Stimulated activated CD4-positive, alpha-beta T cell treated with anti-CD3 and anti-CD28 coated beads, TNF-alpha, amount 100 ng/mL, for 24 hours (primary cell): ENCODE measurements around the gene LCN10.

Source experiments
- DNase-seq, 3 experiments: peaks; one replicate each; pipeline ENCODE4 v3.0.0-alpha.2; 2020; ENCODE audit warnings: low read depth in 3 of 3

LCN10 gene

DNA sequence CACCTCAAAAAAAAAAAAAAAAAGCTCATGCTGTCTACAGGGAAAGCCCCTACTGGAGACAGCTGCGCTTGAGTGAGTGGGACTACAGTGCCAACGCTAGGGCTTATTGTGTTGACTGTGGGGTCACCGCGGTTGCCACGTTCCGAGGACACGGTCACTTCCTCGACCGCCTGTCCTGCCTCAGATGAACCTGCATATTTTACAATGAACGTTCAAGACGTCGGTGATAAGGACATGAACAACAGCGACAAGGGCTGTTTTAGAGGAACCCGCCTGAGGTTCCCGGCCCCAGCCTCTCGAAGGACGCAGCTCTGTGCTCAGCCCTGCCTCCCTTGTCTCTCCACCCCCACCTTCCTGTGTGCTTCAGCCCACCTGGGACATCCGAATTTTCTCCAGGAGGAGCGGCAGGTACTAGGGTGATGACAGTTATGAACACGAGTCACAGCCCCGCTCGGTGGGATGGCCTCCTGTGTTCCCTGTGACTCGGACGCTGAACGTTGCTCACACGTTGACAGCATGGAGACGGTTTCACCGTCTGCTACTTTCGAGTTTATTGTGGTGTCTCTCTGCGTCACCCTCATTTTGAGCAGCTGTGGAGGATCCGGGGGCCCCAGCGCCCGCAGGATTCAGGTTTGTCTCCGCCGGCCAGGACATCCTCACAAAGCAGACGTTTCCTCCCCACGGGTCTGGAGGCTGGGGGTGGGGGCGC is 41.6 kb downstream of the LCN10 start:
- peak; percentile 58 to 75 (median 60) for DNase-seq

DNA sequence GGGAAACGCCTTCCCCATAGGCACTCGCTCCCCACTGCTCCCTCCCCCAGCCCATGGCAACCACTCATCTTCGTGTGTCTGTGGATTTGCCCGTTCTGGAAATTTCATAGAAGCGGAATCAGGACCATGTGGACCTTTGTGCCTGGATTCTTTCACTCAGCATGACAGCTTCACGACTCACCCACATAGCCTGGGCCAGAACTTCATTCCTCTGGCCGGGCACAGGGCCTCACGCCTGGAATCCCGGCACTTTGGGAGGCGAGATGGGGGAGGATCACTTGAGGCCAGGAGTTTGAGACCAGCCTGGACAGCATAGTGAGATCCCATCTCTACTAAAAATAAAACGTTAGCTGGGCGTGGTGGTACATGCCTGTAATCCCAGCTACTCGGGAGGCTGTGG is 42.4 kb downstream of the LCN10 start:
- DNase-seq: no peak

DNA sequence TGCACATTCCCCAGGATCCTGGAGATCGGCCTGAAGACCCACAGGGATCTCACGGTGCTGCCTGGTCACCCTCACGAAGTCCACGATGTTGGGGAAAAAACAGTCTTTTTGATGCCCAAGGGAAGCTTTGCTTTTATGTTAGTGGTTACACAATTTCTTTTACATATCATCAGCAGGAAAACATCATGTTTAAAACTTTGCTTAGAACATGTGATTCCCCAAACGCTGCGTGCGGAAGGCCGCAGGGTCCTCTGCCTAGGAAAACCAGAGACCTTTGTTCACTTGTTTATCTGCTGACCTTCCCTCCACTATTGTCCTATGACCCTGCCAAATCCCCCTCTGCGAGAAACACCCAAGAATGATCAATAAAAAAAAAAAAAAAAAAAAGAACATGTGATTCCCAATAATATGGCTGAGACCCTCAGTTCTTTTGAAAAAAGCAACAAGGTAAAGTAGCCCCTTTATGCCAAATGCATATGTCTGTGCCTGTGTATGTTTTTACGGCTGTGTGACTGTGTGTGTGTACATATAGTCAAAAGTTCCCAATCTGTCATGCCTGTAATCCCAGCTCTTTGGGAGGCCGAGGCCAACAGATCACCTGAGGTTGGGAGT is 44.0 kb downstream of the LCN10 start:
- no peak for DNase-seq

DNA sequence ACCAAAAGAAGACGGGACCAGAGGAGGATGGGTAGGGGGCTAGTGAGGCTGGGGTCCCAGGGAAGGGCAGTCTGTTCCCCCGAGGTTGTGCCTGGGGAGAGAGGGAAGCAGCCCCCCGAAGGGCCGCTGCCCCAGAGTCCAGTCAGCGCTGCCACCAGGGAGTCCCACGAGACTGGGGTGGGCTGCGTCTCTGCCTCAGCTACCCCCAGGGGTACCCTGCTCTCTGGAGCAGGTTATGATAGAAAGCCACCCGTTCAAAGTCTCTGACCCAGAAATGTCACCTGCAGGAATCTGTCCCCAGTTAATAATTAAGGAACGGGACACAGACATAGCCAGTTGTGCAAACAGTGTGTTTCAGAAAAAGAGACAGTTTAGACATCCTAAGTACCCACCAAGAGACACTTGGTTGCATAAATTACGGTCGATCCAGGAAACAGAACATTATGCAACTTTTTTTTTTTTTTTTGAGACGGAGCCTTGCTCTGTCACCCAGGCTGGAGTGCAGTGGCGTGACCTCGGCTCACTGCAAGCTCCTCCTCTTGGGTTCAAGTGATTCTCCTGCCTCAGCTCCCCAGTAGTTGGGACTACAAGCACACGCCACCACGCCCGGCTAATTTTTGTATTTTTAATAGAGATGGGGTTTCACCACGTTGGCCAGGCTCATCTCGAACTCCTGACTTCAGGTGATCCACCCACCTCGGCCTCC is 44.8 kb downstream of the LCN10 start:
- DNase-seq: no peak

DNA sequence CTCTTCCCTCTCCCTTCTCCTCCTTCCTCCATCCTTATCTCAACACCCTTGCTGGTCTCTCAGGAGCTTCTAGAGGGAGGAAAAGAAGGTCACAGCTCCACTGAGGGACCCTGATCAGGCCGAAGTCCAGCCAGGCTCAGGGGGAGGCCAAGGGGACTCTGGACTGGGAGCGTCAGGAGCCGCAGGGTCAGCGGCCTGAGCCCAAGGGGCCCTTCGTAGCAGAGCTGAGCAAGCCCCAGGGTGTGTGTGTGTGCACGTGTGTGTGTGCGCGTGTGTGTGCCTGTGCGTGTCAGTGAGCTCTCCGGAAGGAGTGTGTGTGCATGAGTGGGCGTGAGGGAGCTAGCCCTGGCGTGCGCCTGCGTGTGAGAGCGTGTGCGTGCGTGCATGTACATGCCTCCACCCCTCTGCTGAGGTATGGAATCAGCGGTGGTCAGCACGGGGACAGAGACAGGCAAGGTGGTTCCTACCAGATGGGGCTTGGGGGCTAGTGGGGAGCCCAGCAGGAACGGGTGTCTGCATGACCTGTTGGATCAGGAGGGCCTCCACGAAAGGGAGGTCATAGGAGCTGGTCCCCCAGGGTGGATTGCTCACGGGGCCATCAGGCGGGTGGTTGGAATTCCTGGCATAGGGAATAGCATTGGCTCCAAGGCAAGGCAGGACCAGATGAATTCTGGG is 45.5 kb downstream of the LCN10 start:
- DNase-seq: no peak

DNA sequence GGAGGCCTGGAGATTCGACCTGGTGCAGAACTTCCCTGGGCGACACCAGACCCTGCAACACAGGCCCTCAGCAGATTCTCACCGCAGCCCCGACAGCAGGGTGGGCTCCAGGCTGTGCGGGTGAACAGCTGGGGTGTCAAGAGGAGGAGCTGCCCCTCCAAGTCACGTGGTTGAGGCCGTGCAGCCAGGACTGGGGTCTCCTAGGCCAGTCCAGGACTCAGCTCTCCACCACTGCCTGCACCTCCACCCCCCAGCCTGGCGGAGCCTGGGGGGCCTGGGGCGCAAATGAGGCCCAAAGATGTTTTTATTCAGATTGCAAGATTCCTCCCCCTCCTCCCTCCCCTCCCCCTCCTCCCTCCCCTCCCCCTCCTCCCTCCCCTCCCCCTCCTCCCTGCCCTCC is 46.2 kb downstream of the LCN10 start:
- DNase-seq: no peak

DNA sequence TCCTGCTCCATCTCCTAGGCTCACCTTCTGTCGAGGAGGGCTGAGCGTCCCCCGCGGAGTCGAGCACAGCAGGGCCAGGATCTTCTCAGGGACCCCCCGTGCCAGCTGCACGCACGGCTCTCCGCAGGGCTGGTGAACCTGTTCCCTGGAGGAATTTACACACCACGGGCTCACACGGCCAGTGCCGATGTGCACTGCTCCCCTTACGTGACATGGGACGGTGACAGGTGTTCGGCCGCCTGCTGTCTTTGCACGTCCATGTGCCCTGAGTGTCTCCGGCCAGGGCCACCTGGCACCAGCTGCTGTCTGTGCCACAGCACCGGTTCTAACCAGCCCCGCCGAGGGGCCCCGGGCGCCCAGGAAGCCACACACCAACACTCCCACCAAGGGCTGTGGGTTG is 46.8 kb downstream of the LCN10 start:
- no peak for DNase-seq

DNA sequence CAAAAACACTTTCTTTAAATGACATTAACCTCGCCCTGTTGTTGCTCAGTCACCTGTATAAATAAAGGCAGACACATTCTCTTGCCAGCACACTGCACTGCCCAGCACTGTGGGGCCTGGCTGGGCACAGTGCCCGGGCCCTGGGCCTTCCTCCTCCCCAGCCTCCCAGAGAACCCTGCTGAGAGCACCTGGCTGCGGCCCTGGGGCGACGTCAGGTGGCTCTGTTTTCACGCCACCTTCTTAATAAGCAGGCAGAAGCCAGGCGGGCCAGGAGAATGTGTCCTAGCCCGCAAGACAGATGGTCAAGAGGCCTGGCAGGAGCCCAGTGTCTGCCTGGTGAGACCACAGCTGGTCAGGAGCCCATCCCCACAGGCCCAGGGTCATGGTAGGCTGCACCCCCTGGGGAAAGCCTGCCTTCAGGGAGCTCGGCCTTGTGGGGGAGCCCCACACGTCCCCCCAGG is 47.3 kb downstream of the LCN10 start:
- DNase-seq: no peak

DNA sequence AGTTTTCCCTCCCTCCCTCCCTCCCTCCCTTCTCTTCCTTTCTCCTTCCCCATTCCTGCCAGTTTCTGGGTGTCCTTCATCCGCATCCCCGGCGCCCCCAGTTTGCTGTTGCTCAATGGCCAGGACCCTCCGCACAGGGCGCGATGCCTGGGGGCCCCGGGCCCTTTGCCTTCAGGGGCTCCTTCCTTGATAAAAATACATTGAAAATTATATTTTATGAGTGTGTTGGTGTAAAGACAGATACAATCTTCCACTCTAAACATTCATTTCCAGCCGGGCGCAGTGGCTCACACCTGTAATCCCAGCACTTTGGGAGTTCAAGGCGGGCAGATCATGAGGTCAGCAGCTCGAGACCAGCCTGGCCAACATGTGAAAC is 47.9 kb downstream of the LCN10 start:
- no peak for DNase-seq

DNA sequence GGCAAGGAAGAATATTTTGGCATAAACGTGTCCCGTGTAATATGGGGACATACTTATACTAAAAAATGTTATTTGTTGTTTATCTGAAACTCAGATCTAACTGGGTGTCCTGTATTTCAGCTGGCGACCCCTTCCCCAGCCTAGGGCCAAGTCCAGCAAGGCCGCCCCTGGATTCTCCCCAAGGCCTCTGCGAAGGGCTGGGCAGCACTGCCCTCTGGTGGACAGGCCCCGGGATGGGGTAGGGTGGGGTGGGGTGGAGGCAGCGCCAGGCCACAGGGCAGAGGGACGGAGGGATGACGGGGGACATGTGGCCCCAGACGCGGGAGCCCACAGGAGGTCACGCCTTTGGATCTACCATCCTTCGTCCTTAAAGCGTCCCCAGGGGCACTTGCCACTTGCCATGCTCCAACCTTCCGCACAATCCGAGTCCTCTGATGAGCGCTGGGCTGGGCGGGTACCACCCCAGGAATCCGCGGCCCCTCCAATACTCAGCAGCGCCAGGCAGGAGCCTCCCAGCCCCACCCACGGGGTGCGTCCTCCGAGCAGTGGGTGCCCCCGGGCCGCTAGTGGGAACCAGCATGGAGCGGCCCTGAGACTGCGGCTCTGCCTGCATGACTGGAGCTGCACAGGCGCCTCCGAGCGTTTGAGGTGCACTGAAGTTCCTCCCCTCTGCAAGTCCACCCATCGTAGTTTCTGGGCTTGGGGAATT is 48.4 kb downstream of the LCN10 start:
- DNase-seq: peak in 1 of 3 experiments; percentile 35

DNA sequence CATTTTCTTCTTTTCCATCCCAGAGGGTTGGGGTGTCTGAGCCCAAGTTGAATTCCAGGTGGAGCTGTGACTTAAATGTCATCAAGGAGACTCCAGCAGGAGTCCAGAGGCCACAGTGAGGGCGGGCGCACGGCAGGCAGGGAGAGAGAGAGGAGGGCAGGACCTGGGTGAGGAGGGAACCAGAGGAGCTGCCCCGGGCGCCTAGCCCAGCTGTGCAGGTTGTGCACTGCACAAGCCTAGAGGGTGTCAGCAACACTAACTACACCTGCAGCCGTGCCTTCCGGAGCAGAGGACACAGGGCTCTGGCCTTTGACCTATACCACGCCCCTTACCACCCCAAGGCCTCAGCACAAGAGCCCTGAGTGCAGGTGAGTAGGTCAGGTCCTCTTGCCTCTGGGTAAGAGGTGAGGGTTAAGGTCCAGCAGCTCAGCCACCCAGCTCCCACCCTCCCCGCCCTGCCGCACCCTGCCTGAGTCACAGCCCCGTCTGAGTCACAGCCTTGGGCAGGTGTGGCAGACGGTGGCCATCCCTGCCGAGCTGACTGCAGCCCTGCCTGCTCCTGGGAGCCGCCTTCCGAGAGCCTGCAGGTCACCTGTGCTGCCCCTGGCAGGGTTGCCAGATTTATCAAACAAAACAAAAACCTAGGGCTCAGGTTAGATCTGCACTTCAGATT is 49.1 kb downstream of the LCN10 start:
- DNase-seq: no peak

DNA sequence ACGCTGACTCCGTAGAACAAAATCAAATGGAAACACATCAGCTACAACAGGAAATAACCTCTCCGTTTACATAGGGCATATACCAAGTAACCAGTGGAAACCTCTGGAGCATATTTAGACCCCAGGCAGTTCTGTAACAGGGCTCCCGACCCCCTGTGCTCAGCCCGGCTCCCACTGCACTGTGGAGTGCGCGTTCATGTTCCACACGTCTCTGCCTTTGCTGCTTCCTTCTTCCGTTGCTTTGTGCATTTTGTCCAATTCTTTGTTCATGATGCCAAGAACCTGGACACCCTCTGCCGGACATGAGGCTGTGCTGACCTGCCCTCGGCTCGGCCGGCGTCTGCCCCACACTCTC is 49.6 kb downstream of the LCN10 start:
- no peak for DNase-seq

DNA sequence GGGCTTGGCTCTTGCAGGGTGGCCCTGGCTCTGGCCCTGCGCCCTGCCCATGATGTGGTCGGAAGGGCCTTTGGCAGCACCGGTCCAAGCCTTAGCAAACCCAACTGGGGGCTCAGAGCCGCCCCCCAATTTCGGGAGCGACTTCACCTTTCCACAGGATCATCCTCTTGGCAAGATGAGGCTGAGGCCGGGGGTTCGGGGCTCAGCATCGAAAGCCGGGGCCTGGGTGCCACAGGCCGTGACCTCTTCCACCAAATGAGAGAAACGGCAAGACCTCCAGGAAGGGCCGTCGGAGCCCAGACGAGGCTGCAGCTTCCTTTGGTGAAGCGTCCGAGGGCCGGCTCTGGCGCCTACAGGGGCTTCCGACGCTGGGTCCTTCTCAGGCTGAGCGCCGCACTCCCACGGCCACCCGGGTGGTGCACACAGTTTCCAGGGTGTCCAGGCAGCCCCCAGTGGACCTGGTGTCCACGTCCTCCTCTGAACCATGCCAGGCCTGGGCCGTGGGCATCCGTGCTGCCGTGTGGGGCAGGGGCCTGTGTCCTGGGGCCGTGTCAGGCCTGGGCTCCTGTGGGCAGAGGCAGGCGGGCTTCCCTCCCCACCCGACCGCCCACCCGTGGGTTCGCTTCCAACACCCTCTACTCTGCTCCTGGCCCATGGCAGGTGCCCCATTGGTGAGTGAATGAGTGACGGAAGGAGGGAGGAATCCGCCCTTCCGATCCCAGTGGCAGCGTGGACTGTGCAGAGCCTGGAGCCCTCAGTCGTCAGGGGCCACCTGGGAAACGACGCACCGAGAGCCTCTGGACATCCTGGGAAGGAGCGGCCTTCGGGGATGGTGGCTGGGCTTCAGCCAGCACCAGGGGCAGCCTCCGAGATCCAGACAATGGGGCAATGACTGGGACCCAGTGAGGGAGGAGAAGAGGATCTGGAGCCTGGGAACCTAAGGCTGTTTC is 50.3 kb downstream of the LCN10 start:
- DNase-seq: no peak

DNA sequence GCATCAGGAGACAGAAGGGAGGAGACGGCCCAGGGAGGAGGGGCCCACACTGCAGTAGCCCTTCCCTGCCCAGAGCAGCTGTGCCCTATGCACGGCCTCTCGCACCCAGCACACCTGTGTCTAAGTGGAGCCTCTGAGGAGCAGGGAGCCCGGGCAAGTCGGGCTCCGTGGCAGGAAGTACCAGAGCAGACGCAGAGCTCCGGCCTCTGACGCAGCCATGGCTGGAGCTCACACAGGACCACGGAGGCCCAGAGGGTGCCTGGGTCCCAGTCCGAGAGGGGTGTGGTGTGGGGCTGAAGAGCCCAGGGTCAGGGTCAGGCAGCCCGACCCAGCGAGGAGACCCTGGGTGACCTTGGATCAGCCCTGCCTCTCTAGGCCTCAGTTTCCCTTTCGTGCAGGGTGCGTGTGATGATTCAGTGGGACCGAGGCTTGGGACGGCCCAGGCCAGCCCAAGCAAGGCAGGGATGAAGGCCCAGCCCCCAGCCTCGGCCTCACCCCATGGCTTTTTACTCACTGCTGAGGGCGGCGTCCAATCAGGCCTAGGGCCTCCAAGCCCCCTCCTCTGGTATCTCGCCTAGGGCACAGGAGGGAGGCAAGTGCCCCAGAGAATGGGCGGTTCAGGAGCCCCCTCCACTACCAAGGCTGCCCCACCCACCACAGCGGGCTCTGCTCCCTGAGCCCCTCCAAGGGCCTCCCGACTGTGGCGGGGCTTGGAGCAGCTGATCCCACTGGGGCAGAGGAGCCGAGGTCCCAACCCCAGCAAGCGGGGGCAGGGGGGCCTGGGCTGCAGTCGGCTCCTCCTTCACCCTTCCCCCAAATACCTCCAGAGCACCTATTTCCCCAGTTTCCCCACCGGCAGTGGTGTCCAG is 51.2 kb downstream of the LCN10 start:
- no peak for DNase-seq

DNA sequence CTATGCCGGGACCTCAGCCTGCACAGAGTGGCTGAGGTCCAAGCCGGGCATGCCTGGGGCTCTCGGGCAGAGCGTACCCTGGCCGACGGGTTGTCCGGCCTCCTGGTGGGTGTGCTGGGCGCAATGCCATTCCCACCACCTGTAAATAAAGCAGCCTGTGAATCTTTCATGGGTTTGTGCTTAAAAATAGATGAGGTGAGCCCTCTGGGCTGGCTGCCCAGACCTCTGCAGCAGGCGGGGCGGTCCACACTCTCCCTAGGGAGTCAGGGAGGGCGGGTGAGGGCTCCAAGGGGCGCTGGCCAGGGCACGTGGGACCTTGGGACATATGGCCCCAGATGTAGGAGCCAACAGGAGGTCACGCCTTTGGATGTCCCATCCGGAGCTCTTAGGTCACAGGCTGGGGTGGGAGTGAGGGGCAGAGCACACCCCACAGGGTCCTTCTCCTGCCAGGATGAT is 51.9 kb downstream of the LCN10 start:
- DNase-seq: no peak

DNA sequence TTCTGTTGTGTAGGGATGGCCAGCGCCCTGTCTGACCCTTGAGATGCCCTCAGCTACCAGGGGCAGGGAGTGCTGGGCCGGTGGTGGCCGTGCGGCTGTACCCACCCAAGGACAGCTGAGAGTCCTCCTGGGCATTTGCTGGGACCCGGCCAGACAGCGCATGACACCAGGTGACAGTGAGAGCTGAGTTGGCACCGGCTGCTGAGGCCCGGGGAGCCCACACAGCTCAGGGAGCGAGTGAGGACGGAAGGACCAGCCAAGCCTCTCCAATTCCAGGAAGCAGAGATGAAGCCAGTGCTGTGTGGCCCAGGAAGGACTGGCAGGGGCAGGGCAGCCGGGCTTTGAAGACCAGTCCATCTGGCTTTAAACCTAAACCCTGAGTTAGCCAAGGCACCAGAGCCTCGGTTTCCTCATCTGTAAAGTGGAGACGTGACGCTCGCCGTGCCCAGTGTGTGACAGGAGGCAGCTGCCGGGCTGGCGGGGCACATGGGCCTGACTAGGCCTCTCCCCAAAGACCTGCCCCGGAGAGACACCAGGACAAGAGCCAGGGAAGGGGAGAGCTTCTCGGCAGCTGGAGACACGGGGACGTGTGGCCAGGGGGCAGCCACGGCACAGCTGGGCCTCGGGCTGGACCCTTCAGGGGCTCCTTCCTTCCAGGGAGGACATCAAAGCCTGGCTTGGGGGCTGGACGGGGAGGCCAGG is 52.5 kb downstream of the LCN10 start:
- no peak for DNase-seq

DNA sequence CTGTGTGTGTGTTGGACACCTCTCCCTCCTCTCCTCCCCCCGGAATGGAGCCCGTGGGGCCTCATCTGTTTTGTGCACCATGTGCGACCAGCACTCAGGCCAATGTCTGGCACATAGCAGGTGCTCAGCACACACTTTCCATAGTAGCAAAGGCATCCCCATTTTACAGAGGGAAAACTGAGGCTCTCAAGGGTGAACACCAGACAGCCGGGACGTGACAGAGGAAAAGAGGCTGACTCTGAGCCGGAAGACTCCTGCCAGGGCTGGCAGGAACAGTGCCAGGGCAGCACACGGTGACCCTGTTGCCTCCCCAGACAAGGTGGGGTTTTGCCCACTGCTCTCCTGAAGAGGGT is 53.7 kb downstream of the LCN10 start:
- DNase-seq: no peak

DNA sequence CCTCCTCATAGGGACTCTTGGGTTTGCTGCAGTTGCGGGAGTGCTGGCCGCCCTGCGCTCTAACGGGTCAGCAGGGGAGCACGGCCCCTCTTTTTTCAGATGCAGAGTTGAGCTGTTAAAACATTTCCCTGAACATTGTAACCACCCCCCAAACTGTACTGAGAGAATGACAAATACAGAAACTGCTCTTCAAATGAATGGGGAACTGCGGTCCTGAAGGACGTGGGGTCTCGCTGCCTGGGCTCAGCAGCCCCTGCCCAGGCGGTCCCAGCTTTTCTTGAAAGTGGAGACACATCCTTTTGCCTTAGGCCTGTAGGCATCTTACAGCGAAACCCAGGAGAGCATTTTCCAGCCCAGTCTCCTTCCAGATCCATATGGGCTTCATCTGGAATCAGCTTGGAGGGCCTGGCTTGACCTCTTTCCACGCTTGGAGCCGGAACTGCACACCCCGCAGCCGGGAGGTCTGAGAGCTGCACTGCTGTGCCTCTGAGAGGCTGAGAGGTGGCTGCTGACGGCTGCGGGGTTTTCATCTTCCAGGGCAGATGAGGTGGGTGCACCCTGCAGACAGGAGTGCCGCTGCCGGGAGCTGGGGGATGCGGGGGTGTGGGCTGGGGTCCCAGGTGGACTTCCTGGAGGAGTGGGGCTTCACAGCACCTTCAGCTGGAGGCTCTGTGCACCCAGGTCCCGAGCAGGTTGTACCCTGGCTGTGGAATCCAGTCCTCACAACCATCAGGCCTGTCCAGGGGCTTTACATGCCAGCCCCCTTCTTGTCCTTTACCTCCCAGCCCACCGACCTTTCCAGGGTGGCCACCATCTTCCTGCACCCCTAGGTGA is 54.2 kb downstream of the LCN10 start:
- no peak for DNase-seq
